Stomach (tissue), 9 donors: Measurements from ENCODE around the gene MAP3K2. TPM values are rescaled to one million over a fixed set of nuclear protein-coding genes. Genes with fewer than 3 reads are reported as not detected.

Source experiments
- DNase-seq, 2 donors: peaks; one replicate each; pipeline versions ENCODE4 v3.0.0 to v3.0.0-alpha.2; 2013 to 2019
- H3K27ac ChIP-seq, 5 donors: fragments of 200-600 bp in 4 of 5; sonication (generic) in 4 of 5; one replicate each; pipeline ENCODE4 v1.5.1; 2013 to 2019; ENCODE audit warnings: mild to moderate bottlenecking in 1 of 5, moderate library complexity in 1 of 5
- H3K27me3 ChIP-seq, 3 donors: fragments of 200-600 bp; sonication (generic); one replicate each; pipeline ENCODE4 v1.5.1; 2017 to 2019; ENCODE audit warnings: mixed run types in 1 of 3
- H3K36me3 ChIP-seq, 4 donors: fragments of 200-600 bp; sonication (generic); 1 replicate in 3 of 4; 2 replicates in 1 of 4; pipeline ENCODE4 v1.5.1; 2016 to 2019
- H3K4me1 ChIP-seq, 4 donors: fragments of 200-600 bp; sonication (generic); one replicate each; pipeline ENCODE4 v1.5.1; 2016 to 2019
- H3K4me3 ChIP-seq, 4 donors: fragments of 200-600 bp; sonication (generic) in 3 of 4; one replicate each; pipeline ENCODE4 v1.5.1; 2016 to 2019; ENCODE audit warnings: mild to moderate bottlenecking in 1 of 4
- H3K9me3 ChIP-seq, 4 donors: fragments of 200-600 bp; sonication (generic); one replicate each; pipeline ENCODE4 v1.5.1; 2016 to 2019
- CTCF ChIP-seq, 7 experiments: fragments of 450-650 bp in 4 of 7; fragments of 200-600 bp in 3 of 7; sonication (generic) in 3 of 7; IDR thresholded peaks; one replicate each; pipeline ENCODE4 v1.5.1; 2016 to 2019; ENCODE audit warnings: antibody characterized with exemption in 7 of 7, control low read depth in 2 of 7, mild to moderate bottlenecking in 1 of 7
- EP300 ChIP-seq: sonication (generic); formaldehyde crosslinking; IDR thresholded peaks from one replicate; pipeline ENCODE4 v1.6.1; 2017; ENCODE audit warnings: antibody characterized with exemption
- POLR2A ChIP-seq, 4 donors: fragments of 450-650 bp; IDR thresholded peaks; one replicate each; pipeline ENCODE4 v1.6.1; 2016; ENCODE audit warnings: antibody characterized with exemption in 4 of 4, control low read depth in 2 of 4, mild to moderate bottlenecking in 1 of 4, moderate library complexity in 1 of 4
- POLR2AphosphoS5 ChIP-seq, 3 donors: sonication (generic); formaldehyde crosslinking; IDR thresholded peaks; one replicate each; pipeline ENCODE4 v1.6.1; 2016; ENCODE audit warnings: antibody characterized with exemption in 3 of 3
- WGBS, 5 donors: extraction: QIAGEN DNeasy Blood & Tissue Kit in 3 of 5; methylation state at CpG; one replicate each; pipeline versions ENCODE4 v1.1.5 to v1.1.7; 2013 to 2018; 5-methylcytosine and 5-hydroxymethylcytosine counted together
- intact Hi-C: fragments of 100-400 bp; cut with DNase I; formaldehyde crosslinking; loops from one replicate; pipeline ENCODE4 v1.15.1; 2023; ENCODE audit warnings: low total_unique reads
- polyA plus RNA-seq, 3 donors: library from polyadenylated mRNA; stranded (reverse); fragments of 200-250 nt; gene quantifications; one replicate each; pipeline ENCODE4 v1.2.3, GENCODE V29; 2013
- total RNA-seq, 5 donors: library from RNA; depleted of rRNA; stranded (reverse); fragments of >200 nt; gene quantifications; one replicate each; pipeline versions ENCODE4 v1.1.0 to v1.2.3, GENCODE V29; 2014 to 2016
- donor health status: healthy with polysubstance abuse.
- donor health status: Bipolar disorder and iron deficiency.
- donor health status: healthy.

The MAP3K2 gene
- total and polyA plus RNA-seq, 8 donors: 3.8 to 141 (median 55.6) TPM

- no peak overlapping the region for H3K4me3 ChIP-seq
- H3K27me3 ChIP-seq: no peaks in the 10 kb centered on the region
- DNase-seq: no peak
- WGBS, 5 donors: 83 to 93% (median 89%) methylated on average over 9 of the region's 9 CpGs
- H3K27ac ChIP-seq: peak overlapping the region in 1 of 5 donors; percentile 58
- peaks cover 15 to 35% (median 19%) of the 10 kb centered on the region in 4 donors for H3K4me1 ChIP-seq
- TF ChIP-seq CTCF (IDR thresholded peaks at IDR 0.05): no peak
- TF ChIP-seq EP300: no peak
- TF ChIP-seq POLR2AphosphoS5 (IDR thresholded peaks at IDR 0.05): no peak
- intact Hi-C loops: no loop called here
- no peaks in the 10 kb centered on the region for H3K36me3 ChIP-seq
- H3K9me3 ChIP-seq: no peaks in the 10 kb centered on the region
These were observed 9.9 kb upstream of the MAP3K2 start for GRCh38 chr2:127397568-127398238.

- 55 to 100% (median 80%) methylated on average over 1 to 3 of the region's 3 CpGs for WGBS, 5 donors
- H3K4me1 ChIP-seq: peaks cover 6 to 24% (median 8%) of the 10 kb centered on the region in 4 donors
- H3K36me3 ChIP-seq: no peaks in the 10 kb centered on the region
- no peak for TF ChIP-seq EP300
- TF ChIP-seq POLR2A (IDR thresholded peaks at IDR 0.05): no peak
- TF ChIP-seq POLR2AphosphoS5 (IDR thresholded peaks at IDR 0.05): no peak
- TF ChIP-seq CTCF (IDR thresholded peaks at IDR 0.05): no peak
- H3K27me3 ChIP-seq: no peaks in the 10 kb centered on the region
- DNase-seq: no peak
- H3K27ac ChIP-seq: no peak overlapping the region
- no peaks in the 10 kb centered on the region for H3K9me3 ChIP-seq
- intact Hi-C loops: no loop called here
- H3K4me3 ChIP-seq: no peak overlapping the region
These were observed 6.7 kb upstream of the MAP3K2 start for GRCh38 chr2:127394492-127394891.

- Histone ChIP-seq H3K9me3 (no peaks in the 10 kb centered on the region), H3K36me3 (no peaks in the 10 kb centered on the region), H3K27ac (no peak overlapping the region), H3K4me3 (no peak overlapping the region), H3K4me1 (peaks cover 3 to 28% (median 11%) of the 10 kb centered on the region in 4 donors), H3K27me3 (no peaks in the 10 kb centered on the region)
- 90 to 100% (median 96%) methylated on average over 1 of the region's 1 CpG for WGBS, 5 donors
- intact Hi-C loops: no loop called here
- no peak for DNase-seq
- TF ChIP-seq POLR2AphosphoS5 (IDR thresholded peaks at IDR 0.05): no peak
- no peak for TF ChIP-seq EP300
- no peak for TF ChIP-seq CTCF (IDR thresholded peaks at IDR 0.05)
- no peak for TF ChIP-seq POLR2A (IDR thresholded peaks at IDR 0.05)
These were observed 5.2 kb upstream of the MAP3K2 start for GRCh38 chr2:127392828-127393578.

- H3K4me3 ChIP-seq: no peak overlapping the region
- WGBS, 5 donors: 89 to 96% (median 93%) methylated on average over 2 of the region's 2 CpGs
- H3K36me3 ChIP-seq: no peaks in the 10 kb centered on the region
- no peak overlapping the region for H3K27ac ChIP-seq
- H3K4me1 ChIP-seq: peaks cover 0 to 22% (median 9%) of the 10 kb centered on the region in 4 donors
- TF ChIP-seq EP300 (no peak), POLR2AphosphoS5 (IDR thresholded peaks at IDR 0.05) (no peak), CTCF (IDR thresholded peaks at IDR 0.05) (no peak), POLR2A (IDR thresholded peaks at IDR 0.05) (no peak)
- no peak for DNase-seq
- H3K9me3 ChIP-seq: no peaks in the 10 kb centered on the region
- H3K27me3 ChIP-seq: no peaks in the 10 kb centered on the region
- intact Hi-C loops: no loop called here
These were observed 4.5 kb upstream of the MAP3K2 start for GRCh38 chr2:127392133-127392827.
